Caco-2 (cell line): Measurements from ENCODE around the gene ZNRF3. TPM values are rescaled to one million over a fixed set of nuclear protein-coding genes. Genes with fewer than 3 reads are reported as not detected.

Experiments used
- BruUV-seq: library from RNA; stranded (reverse); fragments of 400-500 nt; replicated peaks from 2 replicates; lab custom pipeline; 2021; lab: Mats Ljungman, UMichigan
- CTCF ChIA-PET: fragments of 300-600 bp; sonication (Branson Sonifier 250); formaldehyde crosslinking; loops from one replicate; lab custom pipeline; 2022; ENCODE audit warnings: antibody characterized with exemption; lab: Charles Lee
- POLR2A ChIA-PET: fragments of 300-600 bp; sonication (Branson Sonifier 250); formaldehyde crosslinking; loops from one replicate; lab custom pipeline; 2022; ENCODE audit warnings: antibody characterized with exemption; lab: Charles Lee
- DNase-seq, 2 experiments: peaks; one replicate each; pipeline versions ENCODE4 v3.0.0 to v3.0.0-alpha.2; 2020 to 2022
- H3K27me3 ChIP-seq: replicated peaks from 2 replicates; pipeline ENCODE4 v1.6.0; 2011; ENCODE audit warnings: low read length; ENCODE audit not compliant: control insufficient read depth, insufficient read depth
- H3K36me3 ChIP-seq: 2 replicates; pipeline ENCODE4 v1.5.1; 2011; ENCODE audit warnings: low read length; ENCODE audit not compliant: control insufficient read depth, insufficient read depth
- H3K4me1 ChIP-seq: fragments of 250-450 bp; sonication (Bioruptor Pico); 2 replicates; pipeline ENCODE4 v1.5.1; 2020; ENCODE audit warnings: mild to moderate bottlenecking
- H3K4me3 ChIP-seq: 2 replicates; pipeline ENCODE4 v1.5.1; 2011; ENCODE audit warnings: low read depth, mild to moderate bottlenecking, control low read depth, low read length
- H3K9me3 ChIP-seq: fragments of 250-450 bp; sonication (Bioruptor Pico); 2 replicates; pipeline ENCODE4 v1.5.1; 2020; ENCODE audit warnings: mild to moderate bottlenecking, moderate library complexity
- H3K27ac Mint-ChIP-seq: one replicate; pipeline ENCODE4 v1.8.0; 2022; ENCODE audit warnings: mixed read lengths; ENCODE audit not compliant: unreplicated experiment
- H3K27me3 Mint-ChIP-seq: one replicate; pipeline ENCODE4 v1.8.0; 2022; ENCODE audit warnings: mixed read lengths; ENCODE audit not compliant: insufficient read depth, unreplicated experiment
- H3K36me3 Mint-ChIP-seq: one replicate; pipeline ENCODE4 v1.8.0; 2022; ENCODE audit warnings: mild to moderate bottlenecking, mixed read lengths; ENCODE audit not compliant: insufficient read depth, unreplicated experiment
- H3K4me1 Mint-ChIP-seq: one replicate; pipeline ENCODE4 v1.8.0; 2022; ENCODE audit warnings: low read depth, mixed read lengths; ENCODE audit not compliant: unreplicated experiment
- H3K4me3 Mint-ChIP-seq: one replicate; pipeline ENCODE4 v1.8.0; 2022; ENCODE audit warnings: mild to moderate bottlenecking, moderate library complexity, mixed read lengths; ENCODE audit not compliant: unreplicated experiment
- H3K9me3 Mint-ChIP-seq: one replicate; pipeline ENCODE4 v1.8.0; 2022; ENCODE audit warnings: mixed read lengths; ENCODE audit not compliant: unreplicated experiment
- CTCF ChIP-seq, 2 experiments: fragments of 200-600 bp in 1 of 2; IDR thresholded peaks; 1 replicate in 1 of 2; 2 replicates in 1 of 2; pipeline versions ENCODE4 v1.5.1 to v1.8.0; 2011 to 2022; ENCODE audit warnings: antibody characterized with exemption in 1 of 2, control low read depth in 1 of 2, inconsistent platforms in 1 of 2, low read depth in 1 of 2, low read length in 1 of 2, mild to moderate bottlenecking in 1 of 2, moderate library complexity in 1 of 2; ENCODE audit not compliant: insufficient read depth in 1 of 2, severe bottlenecking in 1 of 2, unreplicated experiment in 1 of 2
- intact Hi-C: fragments of 100-400 bp; cut with micrococcal nuclease; formaldehyde crosslinking; loops from one replicate; pipeline ENCODE4 v1.10.0; 2022; ENCODE audit not compliant: unreplicated experiment
- total RNA-seq: library from RNA; stranded (reverse); gene quantifications from 2 replicates; pipeline ENCODE4 v1.2.3, GENCODE V29; 2022

Gene ZNRF3
- total RNA-seq, 1 experiment from 2014 or later, result 41.1 TPM

- Mint-ChIP-seq H3K4me1 (peaks cover 22% of the 10 kb centered on the region), H3K27ac (peak overlapping the region; percentile 32), H3K27me3 (no peaks in the 10 kb centered on the region), H3K36me3 (peaks cover 70% of the 10 kb centered on the region), H3K9me3 (no peaks in the 10 kb centered on the region), H3K4me3 (no peak overlapping the region)
- no peaks in the 10 kb centered on the region for H3K9me3 ChIP-seq
- CTCF ChIA-PET, result no interaction called here
- H3K36me3 ChIP-seq, result peaks cover 5% of the 10 kb centered on the region; the same call in 1 of the 2 replicates
- POLR2A ChIA-PET, result interaction anchor here (0.5 kb wide), 1 partner anchor 79 kb away, joined by 3 read pairs; no protein-coding TSS in a partner anchor
- DNase-seq, result no peak
- H3K4me3 ChIP-seq, result no peak overlapping the region
- no TSS peak for BruUV-seq
- no peak for TF ChIP-seq CTCF (IDR thresholded peaks at IDR 0.05; ENCODE audit: insufficient read depth in 1 of 2, low read depth in 1 of 2, low read length in 1 of 2, severe bottlenecking in 1 of 2, unreplicated experiment in 1 of 2)
- intact Hi-C loops, result no loop called here
- peaks cover 28% of the 10 kb centered on the region for H3K4me1 ChIP-seq
- H3K27me3 ChIP-seq, result no peaks in the 10 kb centered on the region; the same call in 1 of the 2 replicates
Measured at GRCh38 chr22:29030618-29031226, 147.3 kb downstream of the ZNRF3 start.

GRCh38 chr22:29031227-29032011, 148.0 kb downstream of the ZNRF3 start:
- H3K27ac Mint-ChIP-seq, result peak overlapping the region; percentile 32
- ChIA-PET CTCF (no interaction called here), POLR2A (no interaction called here)
- peaks cover 22% of the 10 kb centered on the region for H3K4me1 Mint-ChIP-seq
- H3K4me3 Mint-ChIP-seq, result no peak overlapping the region
- H3K36me3 ChIP-seq, result peaks cover 5% of the 10 kb centered on the region; the same call in 1 of the 2 replicates
- no peaks in the 10 kb centered on the region for H3K27me3 Mint-ChIP-seq
- no peak overlapping the region for H3K4me3 ChIP-seq
- intact Hi-C loops, result no loop called here
- TF ChIP-seq CTCF (IDR thresholded peaks at IDR 0.05; ENCODE audit: insufficient read depth in 1 of 2, low read depth in 1 of 2, low read length in 1 of 2, severe bottlenecking in 1 of 2, unreplicated experiment in 1 of 2), result no peak
- H3K9me3 ChIP-seq, result no peaks in the 10 kb centered on the region
- no peak for DNase-seq
- H3K36me3 Mint-ChIP-seq, result peaks cover 70% of the 10 kb centered on the region
- no peaks in the 10 kb centered on the region; the same call in 1 of the 2 replicates for H3K27me3 ChIP-seq
- no peaks in the 10 kb centered on the region for H3K9me3 Mint-ChIP-seq
- BruUV-seq, result no TSS peak
- H3K4me1 ChIP-seq, result peaks cover 28% of the 10 kb centered on the region

DNA sequence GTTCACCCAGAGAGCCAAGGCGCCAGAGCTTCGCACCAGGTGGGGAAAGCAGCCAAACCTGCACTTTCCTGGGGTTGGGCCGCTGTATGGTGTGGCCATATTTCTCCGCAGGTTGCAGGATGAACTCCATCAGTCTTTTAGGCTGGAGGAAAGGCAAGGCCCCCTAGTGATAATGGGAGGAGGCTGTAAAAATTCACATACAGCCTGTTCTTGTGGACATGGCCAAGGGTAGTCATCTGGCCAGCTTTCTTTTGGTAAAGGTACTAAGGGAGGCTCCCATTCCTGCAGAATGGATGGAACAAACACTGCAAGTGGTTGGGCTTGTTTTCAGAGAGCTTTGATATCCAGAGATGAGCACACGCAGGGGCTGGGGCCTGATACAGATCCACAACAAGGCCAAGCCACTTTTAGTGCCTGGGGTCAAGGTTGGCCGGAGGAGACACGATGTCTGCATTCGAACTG, 148.7 kb downstream of the ZNRF3 start:
- Mint-ChIP-seq H3K4me1 (peaks cover 22% of the 10 kb centered on the region), H3K27me3 (no peaks in the 10 kb centered on the region), H3K27ac (no peak overlapping the region), H3K36me3 (peaks cover 70% of the 10 kb centered on the region), H3K4me3 (no peak overlapping the region), H3K9me3 (no peaks in the 10 kb centered on the region)
- H3K9me3 ChIP-seq, result no peaks in the 10 kb centered on the region
- no peak for DNase-seq
- no peak for TF ChIP-seq CTCF (IDR thresholded peaks at IDR 0.05; ENCODE audit: insufficient read depth in 1 of 2, low read depth in 1 of 2, low read length in 1 of 2, severe bottlenecking in 1 of 2, unreplicated experiment in 1 of 2)
- intact Hi-C loops, result no loop called here
- H3K4me1 ChIP-seq, result peaks cover 31% of the 10 kb centered on the region
- POLR2A ChIA-PET, result no interaction called here
- CTCF ChIA-PET, result no interaction called here
- no peaks in the 10 kb centered on the region; the same call in 1 of the 2 replicates for H3K27me3 ChIP-seq
- H3K4me3 ChIP-seq, result no peak overlapping the region
- no TSS peak for BruUV-seq
- peaks cover 5% of the 10 kb centered on the region; the same call in 1 of the 2 replicates for H3K36me3 ChIP-seq
